Measurements from ENCODE around the gene FRA10AC1. TPM values are rescaled to one million over a fixed set of nuclear protein-coding genes. Genes with fewer than 3 reads are reported as not detected.

Gene FRA10AC1
- total RNA-seq, 2 experiments from 2014 or later = 13.7 TPM

DNA sequence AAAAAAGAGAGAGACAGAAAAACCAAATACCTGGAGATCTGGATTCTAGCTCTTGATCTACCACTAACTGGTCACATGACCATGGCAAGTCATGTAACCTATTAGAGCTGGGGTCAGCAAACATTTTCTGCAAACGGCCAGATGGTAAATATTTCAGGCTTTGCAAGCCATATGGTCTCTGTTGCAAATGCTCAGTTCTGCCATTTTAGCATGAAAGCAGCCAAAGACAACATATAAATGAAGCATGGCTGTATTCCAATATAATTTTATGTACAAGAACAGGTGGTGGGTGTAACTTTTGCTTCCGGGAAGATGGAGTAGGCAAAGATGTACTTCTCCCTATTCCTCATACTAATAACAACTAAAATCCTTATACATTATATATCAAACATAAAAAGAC, 6.7 kb downstream of the FRA10AC1 start:
- peaks cover 12% of the 10 kb centered on the region for H3K4me1 Mint-ChIP-seq
- no peaks in the 10 kb centered on the region for H3K27me3 Mint-ChIP-seq
- no peak overlapping the region for H3K27ac Mint-ChIP-seq
- DNase-seq = no peak
- H3K4me3 Mint-ChIP-seq = no peak overlapping the region
- POLR2A ChIA-PET = no interaction called here
- CTCF ChIA-PET = interaction anchor here (0.6 kb wide), 2 partner anchors 141 to 516 kb away, joined by 3 to 5 read pairs; no protein-coding TSS in a partner anchor
- peaks cover 31% of the 10 kb centered on the region for H3K36me3 Mint-ChIP-seq (ENCODE audit: low read depth)
- no peaks in the 10 kb centered on the region for H3K9me3 Mint-ChIP-seq

GRCh38 chr10:93687737-93688136, 14.7 kb downstream of the FRA10AC1 start:
- POLR2A ChIA-PET = no interaction called here
- H3K36me3 Mint-ChIP-seq (ENCODE audit: low read depth) = peaks cover 9% of the 10 kb centered on the region
- DNase-seq = no peak
- CTCF ChIA-PET = no interaction called here
- H3K4me1 Mint-ChIP-seq = no peaks in the 10 kb centered on the region
- H3K9me3 Mint-ChIP-seq = no peaks in the 10 kb centered on the region
- no peak overlapping the region for H3K27ac Mint-ChIP-seq
- H3K4me3 Mint-ChIP-seq = no peak overlapping the region
- H3K27me3 Mint-ChIP-seq = no peaks in the 10 kb centered on the region

GRCh38 chr10:93680412-93681047, 21.9 kb downstream of the FRA10AC1 start:
- ChIA-PET CTCF (interaction anchor here (0.7 to 1.0 kb wide), 2 partner anchors 8 to 680 kb away, joined by 3 read pairs; no protein-coding TSS in a partner anchor), POLR2A (no interaction called here)
- no peaks in the 10 kb centered on the region for H3K4me1 Mint-ChIP-seq
- H3K4me3 Mint-ChIP-seq = no peak overlapping the region
- no peaks in the 10 kb centered on the region for H3K9me3 Mint-ChIP-seq
- peaks cover 10% of the 10 kb centered on the region for H3K36me3 Mint-ChIP-seq (ENCODE audit: low read depth)
- no peak overlapping the region for H3K27ac Mint-ChIP-seq
- DNase-seq = no peak
- no peaks in the 10 kb centered on the region for H3K27me3 Mint-ChIP-seq

DNA sequence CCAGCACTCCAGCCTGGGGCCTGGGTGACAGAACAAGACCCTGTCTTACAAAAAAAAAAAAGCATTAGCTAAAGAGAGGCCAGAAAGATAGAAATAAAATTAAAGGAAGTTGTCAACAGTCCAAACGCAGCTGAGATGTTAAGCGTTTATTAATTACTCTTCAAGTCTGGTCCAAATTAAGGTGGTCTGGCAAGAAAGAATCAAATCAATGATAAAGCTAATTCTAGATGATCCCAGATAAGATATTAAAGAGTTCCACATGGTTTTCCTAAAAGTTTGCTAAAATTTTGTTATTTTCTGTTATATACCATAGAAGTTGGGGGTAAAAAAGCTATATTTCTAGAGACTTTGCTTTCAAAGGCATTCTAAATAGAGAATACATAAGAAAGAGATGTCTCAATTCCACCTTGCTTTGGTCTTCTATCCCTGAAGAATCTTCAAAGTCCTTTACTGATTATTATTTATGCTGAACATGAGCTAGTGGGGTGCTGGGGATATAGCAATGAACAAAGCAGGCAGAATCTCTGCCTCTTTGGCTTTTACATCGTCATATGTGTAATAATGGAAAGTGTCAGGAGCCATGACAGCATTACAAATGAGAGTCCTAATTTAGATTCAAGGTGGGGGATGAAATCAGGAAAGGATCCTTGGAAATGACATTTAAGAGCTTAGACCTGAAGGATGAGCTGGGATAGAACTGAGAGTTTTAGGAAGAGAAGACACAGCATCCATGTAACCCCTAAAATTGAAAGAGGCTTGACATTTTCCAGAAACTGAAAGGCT, 23.4 kb downstream of the FRA10AC1 start:
- H3K27ac Mint-ChIP-seq = no peak overlapping the region
- H3K27me3 Mint-ChIP-seq = no peaks in the 10 kb centered on the region
- H3K9me3 Mint-ChIP-seq = no peaks in the 10 kb centered on the region
- peaks cover 14% of the 10 kb centered on the region for H3K36me3 Mint-ChIP-seq (ENCODE audit: low read depth)
- H3K4me1 Mint-ChIP-seq = no peaks in the 10 kb centered on the region
- H3K4me3 Mint-ChIP-seq = no peak overlapping the region
- DNase-seq = no peak
- POLR2A ChIA-PET = interaction anchor here (0.9 kb wide), 1 partner anchor 23 kb away, joined by 3 read pairs; the partner anchor contains the start of gene FRA10AC1
- CTCF ChIA-PET = interaction anchor here (0.7 to 1.4 kb wide), 2 partner anchors 26 to 137 kb away, joined by 3 read pairs; no protein-coding TSS in a partner anchor

GRCh38 chr10:93678386-93678785, 24.0 kb downstream of the FRA10AC1 start:
- Mint-ChIP-seq H3K27ac (no peak overlapping the region), H3K36me3 (ENCODE audit: low read depth) (peaks cover 13% of the 10 kb centered on the region), H3K9me3 (no peaks in the 10 kb centered on the region), H3K27me3 (no peaks in the 10 kb centered on the region), H3K4me3 (no peak overlapping the region), H3K4me1 (no peaks in the 10 kb centered on the region)
- DNase-seq = no peak
- CTCF ChIA-PET = interaction anchor here (1.4 kb wide), 1 partner anchor 26 kb away, joined by 3 read pairs; no protein-coding TSS in a partner anchor
- POLR2A ChIA-PET = interaction anchor here (0.9 kb wide), 1 partner anchor 24 kb away, joined by 3 read pairs; the partner anchor contains the start of gene FRA10AC1

DNA sequence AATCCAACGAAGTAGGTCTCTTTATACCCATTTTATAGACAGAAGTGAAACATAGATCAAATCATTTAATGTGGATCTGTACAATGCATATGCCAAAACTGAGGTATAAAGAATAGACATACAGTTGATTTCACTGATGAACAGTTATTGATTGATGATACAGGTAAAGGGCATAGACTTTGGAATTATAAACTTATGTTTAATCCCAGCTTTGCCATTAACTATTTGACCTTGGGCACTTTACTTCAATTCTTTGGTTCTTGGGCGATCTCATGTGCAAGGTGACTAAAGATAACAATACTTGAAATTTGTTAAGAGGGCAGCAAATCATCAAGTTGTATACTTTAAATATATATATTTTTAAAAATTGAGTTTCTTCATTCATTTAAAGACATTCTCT, 28.6 kb downstream of the FRA10AC1 start:
- Mint-ChIP-seq H3K27ac (no peak overlapping the region), H3K36me3 (ENCODE audit: low read depth) (peaks cover 17% of the 10 kb centered on the region), H3K4me1 (no peaks in the 10 kb centered on the region), H3K4me3 (no peak overlapping the region), H3K9me3 (no peaks in the 10 kb centered on the region), H3K27me3 (no peaks in the 10 kb centered on the region)
- POLR2A ChIA-PET = no interaction called here
- CTCF ChIA-PET = no interaction called here
- DNase-seq = no peak

- ChIA-PET CTCF (no interaction called here), POLR2A (no interaction called here)
- H3K4me3 Mint-ChIP-seq = no peak overlapping the region
- H3K27me3 Mint-ChIP-seq = no peaks in the 10 kb centered on the region
- peaks cover 18% of the 10 kb centered on the region for H3K36me3 Mint-ChIP-seq (ENCODE audit: low read depth)
- no peaks in the 10 kb centered on the region for H3K9me3 Mint-ChIP-seq
- no peak overlapping the region for H3K27ac Mint-ChIP-seq
- no peaks in the 10 kb centered on the region for H3K4me1 Mint-ChIP-seq
- no peak for DNase-seq
Observed at GRCh38 chr10:93672890-93673289, 29.5 kb downstream of the FRA10AC1 start.

GRCh38 chr10:93672022-93672678, 30.2 kb downstream of the FRA10AC1 start:
- no peak overlapping the region for H3K27ac Mint-ChIP-seq
- H3K9me3 Mint-ChIP-seq = no peaks in the 10 kb centered on the region
- H3K4me1 Mint-ChIP-seq = no peaks in the 10 kb centered on the region
- POLR2A ChIA-PET = no interaction called here
- H3K36me3 Mint-ChIP-seq (ENCODE audit: low read depth) = peaks cover 18% of the 10 kb centered on the region
- no peaks in the 10 kb centered on the region for H3K27me3 Mint-ChIP-seq
- H3K4me3 Mint-ChIP-seq = no peak overlapping the region
- CTCF ChIA-PET = no interaction called here
- DNase-seq = no peak

DNA sequence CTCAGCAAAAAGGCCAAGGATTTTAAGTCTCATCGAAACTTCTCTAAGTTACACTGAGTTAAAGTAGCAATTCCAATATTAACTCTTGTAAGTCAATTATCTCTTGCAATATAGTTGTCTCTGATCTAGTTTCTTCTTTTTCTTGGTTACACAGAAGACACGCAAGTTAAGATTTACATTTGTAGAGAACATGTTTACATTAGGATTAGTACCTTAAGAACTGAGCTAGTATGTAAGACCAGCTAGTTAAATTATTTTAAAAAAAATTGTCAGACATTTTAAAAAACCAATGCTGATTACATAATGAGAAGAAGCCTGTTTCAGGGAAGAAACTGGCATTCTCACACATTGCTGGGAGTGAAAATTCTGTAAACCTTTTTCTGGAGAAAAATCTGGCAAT, 31.4 kb downstream of the FRA10AC1 start:
- Mint-ChIP-seq H3K9me3 (no peaks in the 10 kb centered on the region), H3K4me3 (no peak overlapping the region), H3K27ac (no peak overlapping the region), H3K27me3 (no peaks in the 10 kb centered on the region), H3K4me1 (no peaks in the 10 kb centered on the region), H3K36me3 (ENCODE audit: low read depth) (peaks cover 17% of the 10 kb centered on the region)
- no peak for DNase-seq
- ChIA-PET CTCF (no interaction called here), POLR2A (no interaction called here)

DNA sequence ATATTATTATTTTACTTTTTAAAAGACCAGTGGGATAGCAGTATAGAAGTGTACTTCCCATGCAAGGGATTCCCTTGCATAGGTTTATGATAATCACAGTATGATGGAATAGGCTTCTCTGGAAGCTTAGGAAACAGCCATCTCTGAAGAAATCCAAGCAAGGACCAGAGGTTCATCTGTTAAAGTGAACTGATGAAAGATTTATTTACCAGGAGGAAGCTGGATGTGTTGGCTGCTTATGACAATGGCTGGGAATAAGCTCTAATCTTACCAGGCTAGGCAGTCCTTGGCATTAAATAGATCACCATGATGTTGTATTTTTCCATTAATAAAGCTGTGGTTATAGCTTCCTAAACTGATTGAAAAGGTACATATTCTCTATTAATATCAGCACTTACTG, 32.0 kb downstream of the FRA10AC1 start:
- POLR2A ChIA-PET = no interaction called here
- no peaks in the 10 kb centered on the region for H3K27me3 Mint-ChIP-seq
- DNase-seq = no peak
- no peaks in the 10 kb centered on the region for H3K9me3 Mint-ChIP-seq
- no peaks in the 10 kb centered on the region for H3K4me1 Mint-ChIP-seq
- H3K36me3 Mint-ChIP-seq (ENCODE audit: low read depth) = peaks cover 17% of the 10 kb centered on the region
- H3K4me3 Mint-ChIP-seq = no peak overlapping the region
- no peak overlapping the region for H3K27ac Mint-ChIP-seq
- CTCF ChIA-PET = no interaction called here

GRCh38 chr10:93667795-93668194, 34.6 kb downstream of the FRA10AC1 start:
- no peak for DNase-seq
- no peaks in the 10 kb centered on the region for H3K4me1 Mint-ChIP-seq
- H3K36me3 Mint-ChIP-seq (ENCODE audit: low read depth) = peaks cover 8% of the 10 kb centered on the region
- H3K27me3 Mint-ChIP-seq = no peaks in the 10 kb centered on the region
- H3K4me3 Mint-ChIP-seq = no peak overlapping the region
- POLR2A ChIA-PET = no interaction called here
- CTCF ChIA-PET = no interaction called here
- no peaks in the 10 kb centered on the region for H3K9me3 Mint-ChIP-seq
- no peak overlapping the region for H3K27ac Mint-ChIP-seq

- no peak overlapping the region for H3K27ac Mint-ChIP-seq
- DNase-seq = no peak
- H3K36me3 Mint-ChIP-seq (ENCODE audit: low read depth) = peaks cover 13% of the 10 kb centered on the region
- no peaks in the 10 kb centered on the region for H3K4me1 Mint-ChIP-seq
- POLR2A ChIA-PET = no interaction called here
- CTCF ChIA-PET = no interaction called here
- H3K4me3 Mint-ChIP-seq = no peak overlapping the region
- no peaks in the 10 kb centered on the region for H3K27me3 Mint-ChIP-seq
- H3K9me3 Mint-ChIP-seq = no peaks in the 10 kb centered on the region
Observed at GRCh38 chr10:93666030-93666429, 36.4 kb downstream of the FRA10AC1 start.

DNA sequence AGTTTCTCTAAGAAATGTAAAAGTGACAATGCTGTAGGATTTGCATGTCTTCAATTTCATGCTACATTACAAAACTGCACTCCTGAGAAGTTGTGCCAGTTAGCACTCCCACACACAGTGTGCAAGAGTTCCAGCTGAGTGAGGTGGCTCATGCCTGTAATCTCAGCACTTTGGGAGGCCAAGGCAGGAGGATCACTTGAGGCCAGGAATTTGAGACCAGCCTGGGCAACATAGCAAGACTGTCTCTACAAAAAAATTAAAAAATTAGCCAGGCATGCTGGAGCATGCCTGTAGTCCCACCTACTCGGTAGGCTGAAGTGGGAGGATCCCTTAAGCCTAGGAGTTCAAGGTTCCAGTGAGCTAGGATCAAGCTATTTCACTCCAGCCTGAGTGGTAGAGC, 44.6 kb downstream of the FRA10AC1 start:
- ChIA-PET POLR2A (no interaction called here), CTCF (no interaction called here)
- no peak for DNase-seq
- Mint-ChIP-seq H3K9me3 (no peaks in the 10 kb centered on the region), H3K4me1 (no peaks in the 10 kb centered on the region), H3K27me3 (no peaks in the 10 kb centered on the region), H3K4me3 (no peak overlapping the region), H3K27ac (no peak overlapping the region), H3K36me3 (ENCODE audit: low read depth) (peaks cover 10% of the 10 kb centered on the region)
